RWPE2 (cell line): ENCODE results near the gene SALL3.
A peak's percentile ranks its signal among the peaks of the same experiment; 100 is the strongest.

Experiments used
- ATAC-seq: fragments of 200-7000 bp; cut with Tn5 transposase; 3 replicates; pipeline ENCODE4 v1.9.1; 2021; ENCODE audit warnings: low read depth
- DNase-seq: peaks from one replicate; pipeline ENCODE4 v3.0.0-alpha.2; 2020; ENCODE audit warnings: low spot score
- H3K27ac ChIP-seq: fragments of 450-650 bp; 2 replicates; pipeline ENCODE4 v1.5.1; 2017; ENCODE audit warnings: mild to moderate bottlenecking; ENCODE audit not compliant: poor library complexity, severe bottlenecking
- H3K27me3 ChIP-seq: fragments of 250-450 bp; sonication (Bioruptor Pico); 2 replicates; pipeline ENCODE4 v1.5.1; 2021; ENCODE audit warnings: mild to moderate bottlenecking, moderate library complexity; ENCODE audit not compliant: insufficient read depth, poor library complexity, severe bottlenecking
- H3K36me3 ChIP-seq: fragments of 250-450 bp; sonication (Bioruptor Pico); 2 replicates; pipeline ENCODE4 v1.5.1; 2020; ENCODE audit warnings: low read depth, mild to moderate bottlenecking, moderate library complexity
- H3K4me1 ChIP-seq: fragments of 250-450 bp; sonication (Bioruptor Pico); 2 replicates; pipeline ENCODE4 v1.5.1; 2021; ENCODE audit warnings: mild to moderate bottlenecking, moderate library complexity; ENCODE audit not compliant: insufficient read depth, poor library complexity, severe bottlenecking
- H3K4me3 ChIP-seq: fragments of 250-450 bp; sonication (Bioruptor Pico); 2 replicates; pipeline ENCODE4 v1.5.1; 2021; ENCODE audit warnings: mild to moderate bottlenecking, moderate library complexity; ENCODE audit not compliant: severe bottlenecking
- H3K9me3 ChIP-seq: fragments of 250-450 bp; sonication (Bioruptor Pico); 2 replicates; pipeline ENCODE4 v1.5.1; 2021; ENCODE audit warnings: mild to moderate bottlenecking, moderate library complexity; ENCODE audit not compliant: severe bottlenecking
- CTCF ChIP-seq: fragments of 450-650 bp; IDR thresholded peaks from one replicate; pipeline ENCODE4 v1.5.1; 2017; ENCODE audit warnings: mild to moderate bottlenecking, moderate library complexity; ENCODE audit not compliant: poor library complexity, severe bottlenecking

SALL3 gene

GRCh38 chr18:78975699-78976335 lies 3.8 kb upstream of the SALL3 start:
- no peak for DNase-seq
- no peak for TF ChIP-seq CTCF
- no peaks in the 10 kb centered on the region for H3K36me3 ChIP-seq
- H3K4me3 ChIP-seq: no peak overlapping the region
- peaks cover 67% of the 10 kb centered on the region for H3K27me3 ChIP-seq
- no peak overlapping the region for H3K27ac ChIP-seq
- no peaks in the 10 kb centered on the region for H3K4me1 ChIP-seq
- no peak for ATAC-seq
- no peaks in the 10 kb centered on the region for H3K9me3 ChIP-seq

- TF ChIP-seq CTCF: no peak
Measured at GRCh38 chr18:78976765-78977636, 2.6 kb upstream of the SALL3 start.

GRCh38 chr18:78977637-78978348 lies 1.8 kb upstream of the SALL3 start:
- ATAC-seq: no peak
- H3K4me1 ChIP-seq: no peaks in the 10 kb centered on the region
- peaks cover 84% of the 10 kb centered on the region for H3K27me3 ChIP-seq
- no peak for TF ChIP-seq CTCF
- H3K36me3 ChIP-seq: no peaks in the 10 kb centered on the region
- H3K9me3 ChIP-seq: no peaks in the 10 kb centered on the region
- H3K4me3 ChIP-seq: no peak overlapping the region
- DNase-seq: no peak
- H3K27ac ChIP-seq: no peak overlapping the region

More at GRCh38 chr18:78976765-78977636, 2.6 kb upstream of the SALL3 start:
- Histone ChIP-seq H3K4me1 (no peaks in the 10 kb centered on the region), H3K4me3 (no peak overlapping the region), H3K27ac (no peak overlapping the region), H3K36me3 (no peaks in the 10 kb centered on the region), H3K27me3 (peaks cover 79% of the 10 kb centered on the region), H3K9me3 (no peaks in the 10 kb centered on the region)
- ATAC-seq: no peak
- peak; percentile 44 for DNase-seq

GRCh38 chr18:78978349-78979055 lies 1.1 kb upstream of the SALL3 start:
- no peaks in the 10 kb centered on the region for H3K4me1 ChIP-seq
- DNase-seq: no peak
- TF ChIP-seq CTCF: no peak
- H3K36me3 ChIP-seq: no peaks in the 10 kb centered on the region
- peaks cover 81% of the 10 kb centered on the region for H3K27me3 ChIP-seq
- no peak for ATAC-seq
- no peak overlapping the region for H3K4me3 ChIP-seq
- H3K9me3 ChIP-seq: no peaks in the 10 kb centered on the region
- no peak overlapping the region for H3K27ac ChIP-seq
